ENCODE results near the gene DNAJC1.
"Not testable (repeated sequence)": the region's sequence is repeated elsewhere in the genome, so short reads cannot be mapped to it uniquely, and the experiment has no call there.

The DNAJC1 gene

DNA sequence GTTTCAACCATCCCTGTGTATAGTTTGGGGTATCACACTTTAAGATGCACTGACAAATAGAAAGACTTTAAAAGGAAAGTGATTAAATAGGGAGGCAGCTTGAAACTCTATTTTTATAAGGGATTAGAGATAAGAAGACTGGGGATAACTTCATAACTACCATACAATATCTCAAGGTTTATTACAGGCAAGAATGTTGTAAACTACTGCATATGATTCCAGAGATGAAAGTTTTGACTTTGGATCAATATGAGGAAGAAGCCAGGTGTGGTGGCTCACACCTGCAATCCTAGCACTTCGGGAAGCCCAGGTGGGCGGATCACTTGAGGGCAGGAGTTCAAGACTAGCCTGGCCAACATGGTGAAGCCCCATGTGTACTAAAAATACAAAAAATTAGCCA, 96.1 kb downstream of the DNAJC1 start:
- DNase-seq (ENCODE audit: low spot score), result no peak

DNA sequence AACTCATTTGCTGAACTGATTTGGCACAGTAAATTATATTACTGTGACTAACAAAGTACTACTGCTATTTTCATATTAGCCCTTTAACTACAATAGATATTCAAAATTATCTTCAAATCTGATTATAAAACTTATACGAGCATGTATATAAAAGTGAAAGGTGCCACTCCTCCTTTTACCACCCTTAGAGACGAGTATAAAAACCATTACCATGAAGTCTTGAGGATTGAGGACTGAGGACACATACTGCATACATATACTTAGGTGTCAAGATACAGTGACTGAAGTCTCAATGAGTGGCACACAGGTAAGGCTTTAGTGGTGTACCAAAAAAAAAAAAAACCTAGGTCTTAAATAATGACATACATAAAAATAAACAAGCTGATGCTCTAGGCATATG, 98.6 kb downstream of the DNAJC1 start:
- DNase-seq (ENCODE audit: low spot score), result no peak

DNA sequence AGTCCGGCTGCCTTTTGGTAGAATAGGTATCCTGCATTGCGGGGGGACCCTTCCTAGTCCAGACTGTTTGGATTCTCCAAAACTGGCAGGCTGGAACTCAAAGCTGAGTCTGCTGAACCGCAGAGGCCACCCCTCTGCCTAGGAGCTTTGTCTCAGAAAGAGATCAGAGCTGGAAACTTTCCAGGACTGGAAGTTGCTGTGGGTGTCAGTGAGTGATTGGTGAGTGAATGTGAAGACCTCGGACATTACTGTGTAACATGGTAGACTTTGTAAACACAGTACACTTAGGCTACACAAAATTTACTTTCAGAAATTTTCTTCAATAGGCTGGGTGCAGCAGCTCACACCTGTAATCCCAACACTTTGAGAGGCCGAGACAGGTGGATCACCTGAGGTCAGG, 103.8 kb downstream of the DNAJC1 start:
- no peak for DNase-seq (ENCODE audit: low spot score)

DNA sequence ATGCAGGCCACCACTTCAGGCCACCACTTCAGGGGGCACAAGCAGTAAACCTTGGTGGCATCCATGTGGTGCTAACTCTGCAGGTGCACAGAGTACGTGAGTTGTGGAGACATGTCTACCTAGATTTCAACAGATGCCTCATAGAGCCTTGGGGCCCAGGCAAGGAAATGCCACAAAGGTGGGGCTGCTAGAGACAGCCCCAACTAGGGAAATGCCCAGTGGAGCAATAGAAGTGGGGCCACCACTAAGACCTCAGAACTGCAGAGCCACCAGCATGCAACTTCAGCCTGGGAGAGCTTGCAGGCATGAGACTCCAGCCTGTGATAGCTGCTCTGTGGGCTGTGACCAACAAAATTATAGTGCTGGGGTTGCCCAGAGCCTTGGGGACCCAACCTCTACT, 107.6 kb downstream of the DNAJC1 start:
- no peak for DNase-seq (ENCODE audit: low spot score)

DNA sequence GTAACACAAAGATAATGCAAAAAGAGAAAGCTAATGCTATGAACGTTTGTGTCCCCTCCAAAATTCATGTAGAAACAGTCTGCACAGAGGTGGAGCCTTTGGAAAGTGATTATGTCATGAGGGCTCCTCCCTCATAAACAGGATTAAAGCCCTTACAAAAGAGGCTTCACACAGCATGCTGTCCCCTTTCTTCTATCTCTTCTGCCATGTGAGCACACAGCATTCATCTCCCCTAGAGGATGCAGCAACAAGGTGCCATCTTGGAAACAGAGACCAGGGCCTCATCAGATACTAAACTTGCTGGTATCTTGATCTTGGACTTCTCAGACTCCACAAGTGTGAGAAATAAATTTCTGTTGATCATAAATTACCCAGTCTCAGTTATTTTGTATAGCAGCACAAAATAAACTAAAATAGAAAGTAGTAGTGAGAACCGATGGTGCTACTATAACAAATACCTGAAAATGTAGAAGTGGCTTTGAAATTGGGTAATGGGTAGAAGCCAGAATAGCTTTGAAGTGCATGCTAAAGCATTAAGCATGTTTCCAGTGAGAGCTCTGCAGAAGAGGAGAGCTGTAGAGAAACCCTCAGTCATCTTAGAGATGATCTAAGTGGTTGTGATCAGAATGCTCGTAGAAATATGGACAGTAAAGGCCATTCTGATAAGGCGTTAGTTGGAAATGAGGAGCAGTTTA, 108.7 kb downstream of the DNAJC1 start:
- DNase-seq (ENCODE audit: low spot score), result no peak

DNA sequence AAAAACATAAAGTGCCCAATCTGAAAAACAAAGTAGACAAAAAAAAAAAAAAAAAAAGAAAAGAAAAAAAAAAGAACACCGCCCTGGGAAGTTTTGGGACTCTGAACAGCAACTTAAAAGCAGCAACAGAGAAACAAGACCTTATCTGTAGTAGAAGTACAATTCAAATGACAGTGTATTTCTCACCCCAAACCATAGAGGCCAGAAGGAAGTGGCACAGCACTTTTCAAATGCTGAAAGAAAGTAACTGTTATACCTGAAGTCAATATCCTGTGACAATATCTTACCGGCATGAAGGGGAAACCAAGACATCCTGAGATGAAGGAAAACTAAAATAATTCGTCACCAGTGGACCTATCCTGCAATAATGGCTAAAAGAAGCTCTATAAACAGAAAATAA, 112.1 kb downstream of the DNAJC1 start:
- no peak for DNase-seq (ENCODE audit: low spot score)

DNA sequence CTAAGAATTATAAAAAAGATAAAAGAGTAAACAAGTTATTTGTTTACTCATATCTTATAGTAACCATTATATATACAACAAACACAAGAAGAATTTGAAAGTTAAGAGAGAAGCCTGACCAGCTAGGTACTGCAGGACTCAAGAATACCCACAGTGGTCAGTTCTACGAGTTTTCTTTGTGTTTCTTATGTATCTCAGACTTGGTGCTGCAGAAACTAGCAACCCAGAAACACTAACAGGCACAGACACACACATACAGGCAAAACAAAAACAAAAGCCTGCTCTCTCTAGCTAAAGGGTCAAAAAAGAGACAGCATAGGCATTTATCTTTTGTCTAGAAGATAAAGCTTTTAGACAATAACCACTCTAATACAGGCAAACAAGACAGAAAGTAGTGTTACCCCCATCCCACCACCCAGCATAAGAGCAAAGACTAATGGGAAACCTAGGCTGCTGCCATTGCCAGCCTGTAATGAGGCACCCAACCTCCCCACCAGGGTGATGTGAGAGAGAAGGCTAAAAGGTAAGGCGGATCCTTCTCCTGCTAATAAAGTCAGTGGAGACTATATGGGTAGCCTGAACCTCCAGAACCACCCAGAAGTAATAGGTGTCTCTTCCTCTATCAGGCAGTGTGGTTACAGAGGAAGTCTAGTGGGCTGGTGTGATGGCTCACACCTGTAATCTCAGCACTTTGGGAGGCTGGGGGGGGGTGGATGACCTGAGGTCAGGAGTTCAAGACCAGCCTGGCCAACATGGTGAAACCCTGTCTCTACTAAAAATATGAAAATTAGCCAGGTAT, 113.9 kb downstream of the DNAJC1 start:
- DNase-seq (ENCODE audit: low spot score), result no peak

DNA sequence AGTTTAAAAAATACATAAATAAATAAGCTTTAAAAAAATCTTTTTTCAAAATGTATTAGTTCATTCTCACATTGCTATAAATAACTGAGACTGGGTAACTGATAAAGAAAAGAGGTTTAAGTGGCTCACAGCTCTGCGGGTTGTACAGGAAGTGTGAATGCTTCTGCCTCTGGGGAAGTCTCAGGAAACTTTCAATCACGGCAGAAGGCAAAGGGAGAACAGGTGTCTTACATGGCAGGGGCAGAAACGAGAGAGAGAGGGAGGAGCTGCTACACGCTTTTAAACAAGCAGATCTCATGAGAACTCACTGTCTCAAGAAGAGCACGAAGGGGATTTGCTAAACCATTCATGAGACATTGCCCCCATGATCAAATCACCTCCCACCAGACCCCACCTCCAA, 114.6 kb downstream of the DNAJC1 start:
- DNase-seq (ENCODE audit: low spot score), result no peak

DNA sequence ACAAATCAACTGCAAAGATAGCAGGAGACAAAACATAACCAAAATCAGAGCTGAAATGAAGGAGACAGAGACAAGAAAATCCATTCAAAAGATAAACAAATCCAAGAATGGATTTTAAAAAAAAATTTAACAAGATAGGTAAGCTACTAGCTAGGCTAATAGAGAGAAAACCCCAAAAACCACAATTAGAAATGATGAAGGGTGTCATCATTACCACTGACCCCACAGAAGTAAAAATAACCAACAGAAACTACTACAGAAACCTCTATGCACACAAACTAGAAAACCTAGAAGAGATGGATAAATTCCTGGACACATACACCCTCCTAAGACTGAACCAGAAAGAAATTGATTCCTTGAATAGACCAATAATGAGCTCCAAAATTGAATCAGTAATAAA, 117.6 kb downstream of the DNAJC1 start:
- no peak for DNase-seq (ENCODE audit: low spot score)

DNA sequence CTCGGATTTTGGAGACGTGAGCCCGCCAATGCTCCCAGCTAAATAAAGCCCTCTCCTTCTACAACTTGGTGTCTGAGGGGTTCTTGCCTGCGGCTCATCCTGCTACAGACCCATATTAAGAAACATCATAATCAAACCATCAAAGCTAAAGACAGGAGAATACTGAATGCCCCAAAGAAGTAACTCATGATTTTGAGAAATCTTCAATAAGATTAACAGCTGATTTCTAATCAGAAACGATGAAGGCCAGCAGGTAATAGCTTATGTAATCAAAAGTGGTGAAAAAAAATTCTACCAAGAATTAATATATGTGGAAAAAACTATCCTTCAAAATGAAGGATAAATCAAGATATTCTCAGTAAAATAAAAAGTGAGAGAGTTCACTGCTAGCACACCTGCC, 130.3 kb downstream of the DNAJC1 start:
- DNase-seq (ENCODE audit: low spot score), result no peak

DNA sequence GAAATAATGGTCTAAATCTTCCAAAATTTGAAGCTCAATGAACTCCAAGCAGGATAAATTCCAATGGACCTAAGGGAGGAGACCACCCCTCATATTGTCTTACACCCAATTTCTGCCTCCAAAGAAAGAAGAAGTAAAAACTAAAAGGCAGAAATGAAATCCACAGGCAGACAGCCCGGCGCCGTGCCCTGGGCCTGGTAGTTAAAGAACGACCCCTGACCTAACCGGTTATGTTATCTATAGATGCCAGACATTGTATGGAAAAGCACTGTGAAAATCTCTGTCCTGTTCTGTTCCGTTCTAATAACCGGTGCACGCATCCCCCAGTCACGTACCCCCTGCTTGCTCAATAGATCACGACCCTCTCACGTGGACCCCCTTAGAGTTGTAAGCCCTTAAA, 130.8 kb downstream of the DNAJC1 start:
- DNase-seq (ENCODE audit: low spot score), result not testable (repeated sequence)

DNA sequence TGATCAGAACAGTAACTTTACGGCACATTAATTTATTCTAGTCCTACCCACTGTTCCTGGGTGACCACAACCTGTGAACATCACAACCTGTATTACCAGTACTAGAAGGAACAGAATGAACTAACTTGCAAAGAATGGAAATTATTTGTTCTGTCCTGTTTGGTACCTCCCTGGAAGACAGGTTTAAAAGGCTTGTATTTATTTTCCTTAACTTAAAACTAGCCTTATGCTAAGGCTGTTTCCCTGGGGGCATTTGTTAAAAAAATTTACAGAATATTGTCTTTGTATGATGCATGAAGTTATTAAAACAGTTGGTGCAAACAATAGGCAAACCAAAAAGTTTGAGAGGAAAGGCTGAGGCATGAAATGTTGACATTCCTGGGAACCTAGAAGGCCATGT, 132.7 kb downstream of the DNAJC1 start:
- no peak for DNase-seq (ENCODE audit: low spot score)

DNA sequence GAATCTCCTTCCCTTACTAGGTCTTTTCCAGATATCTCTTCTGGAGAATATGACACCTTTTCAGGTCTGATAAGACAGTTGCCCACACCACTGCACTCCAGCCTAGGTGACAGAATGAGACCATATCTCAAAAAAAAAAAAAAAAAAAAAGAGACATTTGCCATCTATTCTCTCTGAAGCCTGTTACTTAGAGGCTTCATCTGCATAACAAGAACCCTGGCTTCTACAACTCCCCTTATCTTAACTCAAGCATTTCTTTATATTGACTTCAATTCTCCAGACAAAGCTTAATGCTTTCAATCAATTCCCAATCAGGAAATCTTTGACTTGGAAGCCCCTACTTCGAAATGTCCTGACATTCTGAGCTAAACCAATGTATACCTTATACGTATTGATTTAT, 134.4 kb downstream of the DNAJC1 start:
- not testable (repeated sequence) for DNase-seq (ENCODE audit: low spot score)

DNA sequence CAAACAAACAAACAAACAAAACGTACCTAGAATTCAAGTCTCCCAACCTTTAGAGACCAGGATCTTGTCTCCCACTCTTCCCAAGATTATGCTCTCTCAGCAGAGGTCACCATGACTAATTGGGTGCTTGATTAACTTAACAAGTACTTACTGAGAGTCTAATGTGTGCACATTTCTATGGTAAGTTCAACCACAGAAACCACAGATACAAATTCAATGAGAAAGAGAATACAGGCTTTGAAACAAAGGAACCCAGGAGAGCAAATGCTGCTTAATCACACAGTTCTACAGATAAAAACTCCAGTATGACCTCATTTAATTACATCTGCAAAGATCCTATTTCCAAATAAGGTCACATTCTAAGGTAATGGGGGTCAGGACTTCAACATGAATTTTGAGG, 142.8 kb downstream of the DNAJC1 start:
- peak; percentile 85 for DNase-seq (ENCODE audit: low spot score)

DNA sequence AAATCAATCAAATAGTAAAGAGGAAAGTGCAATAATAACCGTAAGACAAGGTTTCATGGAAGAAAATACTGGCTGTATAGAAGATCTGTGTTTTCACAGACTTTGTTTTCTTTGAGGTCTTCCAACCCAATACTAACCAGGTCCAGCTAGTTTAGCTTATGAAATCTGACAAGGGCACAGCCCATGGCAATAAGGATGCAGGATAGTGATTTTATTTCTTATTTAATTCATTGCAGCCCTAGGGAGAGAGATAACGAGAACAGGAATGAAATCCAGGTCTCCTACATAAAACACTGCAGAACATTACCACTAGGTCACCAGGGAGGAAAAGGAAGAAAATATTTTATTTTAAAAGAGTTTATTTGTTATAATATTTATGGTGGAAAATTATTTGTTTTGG, 145.1 kb downstream of the DNAJC1 start:
- no peak for DNase-seq (ENCODE audit: low spot score)

DNA sequence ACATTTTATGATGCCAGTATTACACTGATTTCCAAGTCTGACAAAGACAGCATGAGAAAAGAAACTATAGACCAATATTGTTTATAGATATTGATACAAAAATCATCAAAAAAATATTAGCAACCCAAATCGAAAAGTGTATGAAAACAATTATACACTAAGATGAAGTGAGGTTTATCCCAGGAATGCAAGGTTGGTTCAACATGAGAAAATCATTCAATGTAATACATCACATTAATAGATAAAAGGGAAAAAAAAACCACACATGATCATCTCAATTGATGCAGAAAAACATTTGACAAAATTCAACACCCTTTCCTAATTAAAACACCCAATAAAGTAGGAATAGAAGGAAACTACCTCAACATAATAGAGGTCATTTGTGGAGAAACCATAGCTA, 153.9 kb downstream of the DNAJC1 start:
- DNase-seq (ENCODE audit: low spot score), result no peak

DNA sequence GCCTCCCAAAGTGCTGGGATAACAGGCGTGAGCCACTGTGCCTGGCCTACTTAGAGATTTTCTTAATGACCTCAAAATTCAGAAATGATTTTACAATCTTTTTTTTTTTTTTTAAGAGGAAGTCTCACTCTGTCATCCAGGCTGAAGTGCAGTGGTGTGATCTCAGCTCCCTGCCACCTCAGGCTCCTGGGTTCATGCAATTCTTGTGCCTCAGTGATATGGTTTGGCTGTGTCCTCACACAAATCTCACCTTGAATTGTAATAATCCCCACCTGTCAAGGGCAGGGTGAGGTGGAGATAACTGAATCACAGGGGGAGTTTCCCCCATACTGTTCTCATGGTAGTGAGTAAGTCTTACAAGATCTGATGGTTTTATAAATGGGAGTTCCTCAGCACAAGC, 159.9 kb downstream of the DNAJC1 start:
- no peak for DNase-seq (ENCODE audit: low spot score)

DNA sequence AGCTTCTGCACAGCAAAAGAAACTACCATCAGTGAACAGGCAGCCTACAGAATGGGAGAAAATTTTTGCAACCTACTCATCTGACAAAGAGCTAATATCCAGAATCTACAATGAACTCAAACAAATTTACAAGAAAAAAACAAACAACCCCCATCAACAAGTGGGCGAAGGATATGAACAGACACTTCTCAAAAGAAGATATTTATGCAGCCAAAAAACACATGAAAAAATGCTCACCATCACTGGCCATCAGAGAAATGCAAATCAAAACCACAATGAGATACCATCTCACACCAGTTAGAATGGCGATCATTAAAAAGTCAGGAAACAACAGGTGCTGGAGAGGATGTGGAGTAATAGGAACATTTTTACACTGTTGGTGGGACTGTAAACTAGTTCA, 162.3 kb downstream of the DNAJC1 start:
- DNase-seq (ENCODE audit: low spot score), result not testable (repeated sequence)

DNA sequence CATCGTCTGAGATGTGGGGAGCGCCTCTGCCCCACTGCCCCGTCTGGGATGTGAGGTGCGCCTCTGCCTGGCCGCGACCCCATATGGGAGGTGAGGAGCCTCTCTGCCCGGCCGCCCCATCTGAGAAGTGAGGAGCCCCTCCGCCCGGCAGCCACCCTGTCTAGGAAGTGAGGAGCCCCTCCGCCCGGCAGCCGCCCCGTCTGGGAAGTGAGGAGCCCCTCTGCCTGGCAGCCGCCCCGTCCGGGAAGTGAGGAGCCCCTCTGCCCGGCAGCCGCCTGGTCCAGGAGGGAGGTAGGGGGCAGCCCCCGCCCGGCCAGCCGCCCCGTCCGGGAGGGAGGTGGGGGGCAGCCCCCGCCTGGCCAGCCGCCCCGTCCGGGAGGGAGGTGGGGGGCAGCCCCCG, 166.0 kb downstream of the DNAJC1 start:
- not testable (repeated sequence) for DNase-seq (ENCODE audit: low spot score)

DNA sequence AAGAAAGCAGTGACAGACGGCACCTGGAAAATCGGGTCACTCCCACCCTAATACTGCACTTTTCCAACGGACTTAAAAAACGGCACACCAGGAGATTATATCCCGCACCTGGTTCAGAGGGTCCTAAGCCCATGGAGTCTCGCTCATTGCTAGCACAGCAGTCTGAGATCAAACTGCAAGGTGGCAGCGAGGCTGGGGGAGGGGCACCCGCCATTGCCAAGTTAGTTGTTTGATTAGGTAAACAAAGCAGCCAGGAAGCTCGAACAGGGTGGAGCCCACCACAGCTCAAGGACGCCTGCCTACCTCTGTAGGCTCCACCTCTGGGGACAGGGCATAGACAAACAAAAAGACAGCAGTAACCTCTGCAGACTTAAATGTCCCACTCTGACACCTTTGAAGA, 169.0 kb downstream of the DNAJC1 start:
- DNase-seq (ENCODE audit: low spot score), result not testable (repeated sequence)

DNA sequence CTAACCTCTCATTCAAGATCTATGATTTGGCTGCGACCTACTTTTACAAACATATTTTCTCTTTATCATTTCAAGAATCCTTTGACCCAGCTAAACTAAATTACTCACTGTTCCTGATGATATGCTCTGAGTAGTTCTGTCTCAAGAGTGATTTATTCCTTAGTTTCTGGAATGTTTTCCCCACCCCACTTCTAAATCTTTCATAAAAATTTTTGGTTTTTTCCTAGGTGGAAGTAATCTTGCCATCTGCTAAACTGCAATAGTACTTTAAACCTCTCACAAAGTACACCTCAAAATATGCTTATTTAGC, 170.8 kb downstream of the DNAJC1 start:
- DNase-seq (ENCODE audit: low spot score), result no peak

DNA sequence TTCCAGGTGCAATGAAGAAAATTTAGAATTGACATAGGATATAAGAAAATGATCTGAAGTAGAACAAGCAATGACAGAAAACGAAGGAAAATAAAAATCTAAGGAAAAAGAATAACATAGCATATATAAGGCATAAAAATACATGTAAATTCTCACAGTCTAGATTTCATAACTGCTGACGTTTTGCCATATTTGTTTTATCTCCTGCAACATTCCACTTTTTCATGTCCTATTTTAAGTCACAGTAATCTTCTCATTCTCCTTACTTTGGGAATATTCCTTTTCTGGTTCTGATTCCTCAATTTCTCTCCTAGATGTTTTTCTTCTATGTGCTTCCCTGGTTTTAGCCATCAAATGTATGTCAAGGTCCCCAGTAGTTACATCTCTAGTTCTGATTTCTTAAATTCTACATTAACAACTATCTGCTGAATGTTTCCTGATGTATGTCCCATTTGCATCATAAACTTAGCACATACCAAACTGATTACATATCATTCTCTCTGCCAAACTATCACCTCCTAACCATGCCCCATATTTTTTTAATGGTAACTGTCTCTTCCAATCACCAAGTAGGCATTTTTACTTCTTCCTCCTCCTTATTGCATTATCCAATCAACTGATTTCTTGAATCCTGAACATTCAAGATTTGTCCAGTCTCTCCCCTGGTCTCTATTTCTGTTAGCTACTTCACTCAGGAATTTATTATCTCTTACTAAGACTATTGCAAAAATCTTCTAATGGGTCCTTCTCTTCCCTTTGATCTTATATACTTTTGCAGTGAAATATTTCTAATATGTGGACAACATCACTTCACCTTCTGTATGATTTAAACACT, 171.3 kb downstream of the DNAJC1 start:
- peak; percentile 5 for DNase-seq (ENCODE audit: low spot score)

DNA sequence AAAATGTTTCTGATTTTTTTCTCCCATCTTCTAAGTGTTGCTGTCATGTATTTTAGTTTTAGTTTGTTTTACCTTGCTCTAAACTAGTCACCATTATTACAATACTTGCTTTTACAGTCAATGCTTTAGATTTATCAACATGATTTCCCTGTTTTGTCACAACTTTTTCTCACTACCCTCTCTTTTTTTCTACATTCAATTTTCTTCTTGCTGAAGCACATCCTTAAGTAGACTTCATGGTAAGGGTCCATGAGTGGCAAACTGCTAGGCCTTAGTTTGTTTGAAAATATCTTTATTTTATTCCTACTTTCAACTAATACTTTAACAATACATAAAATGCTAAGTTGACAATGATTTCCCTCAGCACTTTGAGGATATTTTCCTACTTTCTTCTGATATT, 173.5 kb downstream of the DNAJC1 start:
- DNase-seq (ENCODE audit: low spot score), result no peak
